Stimulated activated naive CD8-positive, alpha-beta T cell treated with anti-CD3 and anti-CD28 coated beads, Interleukin-15, amount 100 ng/mL, for 72 hours (primary cell): ENCODE data around the gene MLF1.

ENCODE experiments used
- ATAC-seq: fragments of 150-1000 bp; cut with Tn5 transposase; 2 replicates; pipeline ENCODE4 v1.10.0; 2021; ENCODE audit warnings: mild to moderate bottlenecking, moderate library complexity
- DNase-seq, 2 donors: peaks; one replicate each; pipeline ENCODE4 v3.0.0; 2021 to 2022
- H3K27ac Mint-ChIP-seq, 2 donors: one replicate each; pipeline ENCODE4 v1.8.0; 2022; ENCODE audit warnings: mild to moderate bottlenecking in 2 of 2, mixed read lengths in 2 of 2, moderate library complexity in 2 of 2
- H3K27me3 Mint-ChIP-seq: one replicate; pipeline ENCODE4 v1.8.0; 2022; ENCODE audit warnings: mixed read lengths
- H3K4me1 Mint-ChIP-seq: one replicate; pipeline ENCODE4 v1.8.0; 2022; ENCODE audit warnings: mild to moderate bottlenecking, mixed read lengths
- H3K4me3 Mint-ChIP-seq, 2 donors: one replicate each; pipeline ENCODE4 v1.8.0; 2022; ENCODE audit warnings: mild to moderate bottlenecking in 2 of 2, mixed read lengths in 2 of 2, moderate library complexity in 1 of 2
- H3K9me3 Mint-ChIP-seq, 2 donors: one replicate each; pipeline ENCODE4 v1.8.0; 2022; ENCODE audit warnings: mixed read lengths in 2 of 2

The MLF1 gene

DNA sequence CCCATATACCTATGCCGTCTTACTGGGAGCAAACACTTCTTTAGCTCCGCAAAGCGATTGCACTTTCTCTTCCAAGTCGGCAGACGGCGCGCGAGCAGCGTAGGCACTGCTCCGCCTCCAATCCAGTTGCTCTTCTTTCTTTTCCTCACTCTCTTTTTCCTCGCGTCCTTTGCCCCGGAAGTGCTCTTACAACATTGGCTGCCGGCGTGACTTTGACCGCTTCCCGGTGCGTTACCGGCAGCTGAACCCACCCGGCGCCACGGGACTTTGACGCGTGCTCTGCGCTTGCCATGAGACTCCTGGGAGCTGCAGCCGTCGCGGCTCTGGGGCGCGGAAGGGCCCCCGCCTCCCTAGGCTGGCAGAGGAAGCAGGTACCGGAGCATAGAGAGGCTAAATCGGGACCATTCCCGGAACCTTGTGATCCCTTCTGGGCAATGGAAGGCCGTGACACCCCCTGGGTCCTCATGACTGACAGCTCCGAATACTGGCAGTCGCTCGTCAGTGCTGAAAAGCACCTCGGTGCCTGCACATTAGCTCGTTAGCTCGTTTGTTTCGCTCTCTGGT lies 73.4 kb downstream of the MLF1 start, which contains the start of gene GFM1:
Gene GFM1, plus strand, starts transcription at position 183 of the 564 bp plus-strand sequence. Its CDS starts 108 bp downstream, at position 291.
- Mint-ChIP-seq H3K27ac (peak within 1 kb of the TSS; percentile 94 to 96), H3K4me1 (peaks cover 56% of the 10 kb centered on the region), H3K4me3 (peak within 1 kb of the TSS; percentile 90 to 97), H3K9me3 (no peaks in the 10 kb centered on the region), H3K27me3 (no peaks in the 10 kb centered on the region)
- ATAC-seq, result peak; percentile 94
- DNase-seq, result peak; percentile 83 to 92

GRCh38 chr3:158649791-158650190 lies 78.8 kb downstream of the MLF1 start:
- H3K4me1 Mint-ChIP-seq, result peaks cover 32% of the 10 kb centered on the region
- DNase-seq, result no peak
- no peak overlapping the region for H3K4me3 Mint-ChIP-seq
- ATAC-seq, result no peak
- H3K9me3 Mint-ChIP-seq, result no peaks in the 10 kb centered on the region
- no peak overlapping the region for H3K27ac Mint-ChIP-seq
- H3K27me3 Mint-ChIP-seq, result no peaks in the 10 kb centered on the region

DNA sequence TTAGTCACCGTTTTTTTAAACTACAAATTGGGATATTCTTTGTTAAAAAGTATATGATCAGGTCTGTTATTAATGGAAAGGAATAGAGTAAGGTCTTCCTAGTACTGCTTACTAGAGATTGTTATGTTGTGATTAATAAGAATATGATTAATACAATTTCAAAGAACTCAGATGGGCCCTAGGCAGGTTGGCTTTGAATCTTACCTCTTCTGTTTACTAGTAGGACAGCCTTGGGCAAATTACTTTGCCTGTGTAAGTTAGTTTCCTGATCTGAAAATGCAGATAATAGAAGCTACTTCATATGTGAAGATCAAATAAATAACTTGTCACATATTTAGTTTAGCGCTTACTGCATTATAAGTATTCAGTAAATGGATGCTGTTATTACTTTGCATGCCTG lies 80.2 kb downstream of the MLF1 start:
- Mint-ChIP-seq H3K4me1 (peaks cover 22% of the 10 kb centered on the region), H3K27me3 (no peaks in the 10 kb centered on the region), H3K27ac (no peak overlapping the region), H3K9me3 (no peaks in the 10 kb centered on the region), H3K4me3 (no peak overlapping the region)
- DNase-seq (no peak), ATAC-seq (no peak)

DNA sequence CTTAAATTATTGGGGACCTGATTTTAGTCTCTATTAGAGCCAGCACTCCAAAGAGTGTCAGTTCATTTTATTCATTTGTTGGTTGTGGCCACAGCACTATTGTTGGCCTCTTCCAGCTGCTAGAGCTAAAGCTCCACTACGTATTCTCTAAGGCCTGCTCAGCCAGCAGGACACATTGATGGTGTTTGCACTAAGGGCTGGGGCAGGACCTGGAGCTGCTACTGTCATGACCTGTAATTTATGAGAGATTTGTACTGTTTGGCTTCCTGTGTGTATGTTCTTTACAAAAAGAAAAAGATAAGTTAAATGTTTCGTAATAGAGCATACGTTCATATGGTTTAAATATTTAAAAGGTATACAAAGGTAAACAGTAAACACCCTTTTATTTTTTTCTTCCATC lies 81.5 kb downstream of the MLF1 start:
- Mint-ChIP-seq H3K9me3 (no peaks in the 10 kb centered on the region), H3K4me3 (no peak overlapping the region), H3K4me1 (peaks cover 15% of the 10 kb centered on the region), H3K27me3 (no peaks in the 10 kb centered on the region), H3K27ac (no peak overlapping the region)
- DNase-seq (no peak), ATAC-seq (no peak)
